MM.1S (cell line): ENCODE measurements around the gene CAPN8.

Experiments used
- DNase-seq: peaks from one replicate; pipeline ENCODE4 v3.0.0-alpha.2; 2015
- H2AFZ ChIP-seq: fragments of 300-600 bp; sonication (generic); 2 replicates; pipeline ENCODE4 v1.6.0; 2016; ENCODE audit warnings: antibody characterized with exemption, low read length
- H3F3A ChIP-seq: fragments of 300-600 bp; sonication (generic); 2 replicates; pipeline ENCODE4 v1.6.1; 2016; ENCODE audit warnings: mild to moderate bottlenecking, antibody characterized with exemption, low read length, moderate library complexity, mixed read lengths; ENCODE audit not compliant: insufficient read depth
- H3K27ac ChIP-seq: fragments of 300-600 bp; sonication (generic); 2 replicates; pipeline ENCODE4 v1.5.1; 2016; ENCODE audit warnings: mild to moderate bottlenecking, low read length
- H3K27me3 ChIP-seq: fragments of 300-600 bp; sonication (generic); replicated peaks from 2 replicates; pipeline ENCODE4 v1.6.0; 2016; ENCODE audit warnings: low read length; ENCODE audit not compliant: insufficient read depth
- H3K36me3 ChIP-seq: fragments of 300-600 bp; sonication (generic); replicated peaks from 2 replicates; pipeline ENCODE4 v1.6.1; 2016; ENCODE audit warnings: mild to moderate bottlenecking, low read length, mixed read lengths; ENCODE audit not compliant: insufficient read depth
- H3K4me1 ChIP-seq: fragments of 300-600 bp; sonication (generic); 2 replicates; pipeline ENCODE4 v1.6.1; 2016; ENCODE audit warnings: low read length, mixed read lengths
- H3K4me2 ChIP-seq: fragments of 300-600 bp; sonication (generic); 2 replicates; pipeline ENCODE4 v1.6.0; 2016; ENCODE audit warnings: low read depth, low read length
- H3K4me3 ChIP-seq: fragments of 300-600 bp; sonication (generic); 2 replicates; pipeline ENCODE4 v1.5.1; 2016; ENCODE audit warnings: low read length, mixed read lengths
- H3K79me2 ChIP-seq: fragments of 300-600 bp; sonication (generic); 2 replicates; pipeline ENCODE4 v1.6.1; 2016; ENCODE audit warnings: mixed run types, low read length, mixed read lengths
- H3K9ac ChIP-seq: fragments of 300-600 bp; sonication (generic); 2 replicates; pipeline ENCODE4 v1.6.1; 2016; ENCODE audit warnings: low read length, mixed read lengths
- H3K9me2 ChIP-seq: fragments of 300-600 bp; sonication (generic); replicated peaks from 2 replicates; pipeline ENCODE4 v1.6.1; 2016; ENCODE audit warnings: mild to moderate bottlenecking, low read length, mixed read lengths; ENCODE audit not compliant: insufficient read depth
- H3K9me3 ChIP-seq: fragments of 300-600 bp; sonication (generic); replicated peaks from 2 replicates; pipeline ENCODE4 v1.6.1; 2016; ENCODE audit warnings: mild to moderate bottlenecking, low read length, mixed read lengths; ENCODE audit not compliant: insufficient read depth
- H4K20me1 ChIP-seq: fragments of 300-600 bp; sonication (generic); 2 replicates; pipeline ENCODE4 v1.6.1; 2016; ENCODE audit warnings: mild to moderate bottlenecking, low read length, moderate library complexity, mixed read lengths; ENCODE audit not compliant: insufficient read depth
- EZH2 ChIP-seq: fragments of 300-600 bp; sonication (generic); optimal IDR thresholded peaks from 2 replicates; pipeline ENCODE3; 2017; ENCODE audit warnings: low read depth, mild to moderate bottlenecking, antibody characterized with exemption, low read length, mixed read lengths
- EZH2phosphoT487 ChIP-seq: fragments of 300-600 bp; sonication (generic); IDR thresholded peaks from 2 replicates; pipeline ENCODE4 v1.6.1; 2018; ENCODE audit warnings: antibody characterized with exemption, low read length
- TF ChIP-seq, protein P1 (sequence below): fragments of 300-600 bp; sonication (generic); IDR thresholded peaks from 2 replicates; pipeline ENCODE4 v1.5.1; 2016; ENCODE audit warnings: antibody characterized with exemption, low read length, mixed read lengths

The CAPN8 gene

DNA sequence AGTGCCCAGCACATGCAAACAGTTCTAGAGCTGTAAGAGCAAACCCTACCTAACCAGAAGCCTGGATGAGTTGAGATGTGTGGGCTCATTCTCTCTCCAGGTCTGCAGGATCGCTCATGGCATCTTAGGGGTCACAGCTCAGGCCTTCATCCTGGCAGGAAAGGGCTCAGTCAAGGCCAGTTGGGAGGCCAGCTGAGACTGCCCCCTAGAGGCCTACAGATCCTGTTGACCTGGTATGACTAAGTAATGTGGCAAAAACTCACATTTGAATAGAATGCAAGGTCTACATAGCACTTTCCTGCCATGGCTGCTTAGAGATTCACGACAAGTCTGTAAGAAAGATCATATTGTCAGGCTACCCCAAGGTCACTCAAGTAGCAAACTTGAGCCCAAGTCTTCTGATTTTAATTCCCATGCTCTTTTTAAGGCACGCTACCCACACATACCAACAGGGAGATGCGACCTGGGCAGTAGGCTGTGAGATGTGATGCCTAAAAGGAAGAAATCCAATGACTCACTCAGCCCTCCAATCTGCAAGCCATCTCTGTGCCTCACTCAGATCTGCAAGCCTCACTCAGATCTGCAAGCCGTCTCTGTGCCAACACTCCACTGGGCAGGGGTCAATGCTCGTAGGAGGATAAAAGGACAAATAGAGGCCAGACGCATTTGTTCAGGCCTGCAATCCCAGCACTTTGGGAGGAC, 5.1 kb upstream of the CAPN8 start:
- Histone ChIP-seq H3K36me3 (no peaks in the 10 kb centered on the region), H2AFZ (no peak overlapping the region), H3K9me3 (no peaks in the 10 kb centered on the region), H3K4me1 (no peaks in the 10 kb centered on the region), H3K9me2 (no peaks in the 10 kb centered on the region), H3F3A (no peaks in the 10 kb centered on the region), H3K27me3 (no peaks in the 10 kb centered on the region), H3K9ac (no peak overlapping the region), H3K79me2 (no peaks in the 10 kb centered on the region), H4K20me1 (no peaks in the 10 kb centered on the region), H3K27ac (no peak overlapping the region), H3K4me2 (no peak overlapping the region), H3K4me3 (no peak overlapping the region)
- TF ChIP-seq, protein P1, sequence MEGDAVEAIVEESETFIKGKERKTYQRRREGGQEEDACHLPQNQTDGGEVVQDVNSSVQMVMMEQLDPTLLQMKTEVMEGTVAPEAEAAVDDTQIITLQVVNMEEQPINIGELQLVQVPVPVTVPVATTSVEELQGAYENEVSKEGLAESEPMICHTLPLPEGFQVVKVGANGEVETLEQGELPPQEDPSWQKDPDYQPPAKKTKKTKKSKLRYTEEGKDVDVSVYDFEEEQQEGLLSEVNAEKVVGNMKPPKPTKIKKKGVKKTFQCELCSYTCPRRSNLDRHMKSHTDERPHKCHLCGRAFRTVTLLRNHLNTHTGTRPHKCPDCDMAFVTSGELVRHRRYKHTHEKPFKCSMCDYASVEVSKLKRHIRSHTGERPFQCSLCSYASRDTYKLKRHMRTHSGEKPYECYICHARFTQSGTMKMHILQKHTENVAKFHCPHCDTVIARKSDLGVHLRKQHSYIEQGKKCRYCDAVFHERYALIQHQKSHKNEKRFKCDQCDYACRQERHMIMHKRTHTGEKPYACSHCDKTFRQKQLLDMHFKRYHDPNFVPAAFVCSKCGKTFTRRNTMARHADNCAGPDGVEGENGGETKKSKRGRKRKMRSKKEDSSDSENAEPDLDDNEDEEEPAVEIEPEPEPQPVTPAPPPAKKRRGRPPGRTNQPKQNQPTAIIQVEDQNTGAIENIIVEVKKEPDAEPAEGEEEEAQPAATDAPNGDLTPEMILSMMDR = peak; percentile 58
- no peak for TF ChIP-seq EZH2
- peak; percentile 27 for DNase-seq

- H3K27me3 ChIP-seq = no peaks in the 10 kb centered on the region
- H3F3A ChIP-seq = no peaks in the 10 kb centered on the region
- no peaks in the 10 kb centered on the region for H3K9me2 ChIP-seq
- H2AFZ ChIP-seq = no peak overlapping the region
- no peak overlapping the region for H3K4me2 ChIP-seq
- no peaks in the 10 kb centered on the region for H4K20me1 ChIP-seq
- H3K36me3 ChIP-seq = no peaks in the 10 kb centered on the region
- TF ChIP-seq, protein P1 = no peak
- TF ChIP-seq EZH2phosphoT487 (no peak), EZH2 (no peak)
- H3K4me1 ChIP-seq = no peaks in the 10 kb centered on the region
- no peaks in the 10 kb centered on the region for H3K79me2 ChIP-seq
- H3K27ac ChIP-seq = no peak overlapping the region
- H3K4me3 ChIP-seq = no peak overlapping the region
- DNase-seq = no peak
- no peak overlapping the region for H3K9ac ChIP-seq
- no peaks in the 10 kb centered on the region for H3K9me3 ChIP-seq
Measured at GRCh38 chr1:223669003-223669795, 3.7 kb upstream of the CAPN8 start.

- TF ChIP-seq EZH2 (no peak), EZH2phosphoT487 (no peak)
- TF ChIP-seq, protein P1 = no peak
- Histone ChIP-seq H3K9me2 (no peaks in the 10 kb centered on the region), H3K27ac (no peak overlapping the region), H3K9ac (no peak overlapping the region), H3K79me2 (no peaks in the 10 kb centered on the region), H3K4me2 (no peak overlapping the region), H3K9me3 (no peaks in the 10 kb centered on the region), H4K20me1 (no peaks in the 10 kb centered on the region), H3F3A (no peaks in the 10 kb centered on the region), H3K36me3 (no peaks in the 10 kb centered on the region), H3K27me3 (no peaks in the 10 kb centered on the region), H3K4me3 (no peak overlapping the region), H3K4me1 (no peaks in the 10 kb centered on the region), H2AFZ (no peak overlapping the region)
- DNase-seq = no peak
Measured at GRCh38 chr1:223667484-223668182, 2.1 kb upstream of the CAPN8 start.
